Ovary (tissue), 9 donors: ENCODE measurements around the gene CHML. TPM values are rescaled to one million over a fixed set of nuclear protein-coding genes. Genes with fewer than 3 reads are reported as not detected.
"Not testable (repeated sequence)": the region's sequence is repeated elsewhere in the genome, so short reads cannot be mapped to it uniquely, and the experiment has no call there.

Experiments used
- DNase-seq, 5 donors: peaks; one replicate each; pipeline ENCODE4 v3.0.0-alpha.2; 2019 to 2020
- H3K27ac ChIP-seq, 2 donors: fragments of 200-600 bp; one replicate each; pipeline versions ENCODE4 v1.5.1 to v1.8.0; 2019 to 2022
- H3K27me3 ChIP-seq: fragments of 200-600 bp; one replicate; pipeline ENCODE4 v1.8.0; 2022
- H3K36me3 ChIP-seq: fragments of 200-600 bp; sonication (generic); one replicate; pipeline ENCODE4 v1.5.1; 2019
- H3K4me1 ChIP-seq: one replicate; pipeline ENCODE4 v1.8.1; 2013; ENCODE audit warnings: mild to moderate bottlenecking, moderate library complexity; ENCODE audit not compliant: insufficient read depth
- H3K4me3 ChIP-seq: fragments of 200-600 bp; sonication (generic); one replicate; pipeline ENCODE4 v1.5.1; 2017
- H3K9me3 ChIP-seq, 2 donors: fragments of 200-600 bp in 1 of 2; sonication (generic) in 1 of 2; one replicate each; pipeline versions ENCODE4 v1.5.1 to v1.8.1; 2013 to 2019; ENCODE audit warnings: mild to moderate bottlenecking in 1 of 2, moderate library complexity in 1 of 2
- CTCF ChIP-seq, 3 donors: fragments of 450-650 bp in 2 of 3; fragments of 200-600 bp in 1 of 3; IDR thresholded peaks; one replicate each; pipeline versions ENCODE4 v1.5.1 to v1.8.0; 2016 to 2022; ENCODE audit warnings: antibody characterized with exemption in 3 of 3, mild to moderate bottlenecking in 1 of 3
- EP300 ChIP-seq: sonication (generic); formaldehyde crosslinking; IDR thresholded peaks from one replicate; pipeline ENCODE4 v1.6.1; 2017; ENCODE audit warnings: antibody characterized with exemption
- POLR2A ChIP-seq: fragments of 450-650 bp; IDR thresholded peaks from one replicate; pipeline ENCODE4 v1.6.1; 2017; ENCODE audit warnings: antibody characterized with exemption, mild to moderate bottlenecking, moderate library complexity
- WGBS, 3 donors: extraction: QIAGEN DNeasy Blood & Tissue Kit in 1 of 3; methylation state at CpG; one replicate each; pipeline versions ENCODE4 v1.1.5 to v1.1.7; 2013 to 2017; 5-methylcytosine and 5-hydroxymethylcytosine counted together
- intact Hi-C, 4 donors: fragments of 100-400 bp; cut with DNase I; formaldehyde crosslinking; loops; one replicate each; pipeline versions ENCODE4 v1.11.0 to v1.15.1; 2022 to 2023
- polyA plus RNA-seq, 2 donors: library from polyadenylated mRNA; stranded (reverse); fragments of 200-250 nt in 1 of 2; fragments of 350-450 nt in 1 of 2; fragmentation: Illumina TruSeq in 1 of 2; extraction: RNeasy Lipid Tissue Mini Kit (QIAGEN cat#74804) in 1 of 2; gene quantifications; one replicate each; pipeline ENCODE4 v1.2.3, GENCODE V29; 2013 to 2014
- total RNA-seq, 7 donors: library from RNA; depleted of rRNA in 2 of 7; stranded (reverse); fragments of >200 nt in 2 of 7; fragmentation: NEBNext Ultra II Directional in 3 of 7; extraction: Animal tissue kit (Norgen Biotek cat#: 25700) in 3 of 7; gene quantifications; one replicate each; pipeline versions ENCODE4 v1.1.0 to v1.2.4, GENCODE V29; 2016 to 2023
- donor health status: DM: no; HTN: no; CAD: no; lungs with moderate emphysema.
- donor health status: DM: no; HTN: no; CAD: no.
- donor health status: Bipolar disorder and iron deficiency.
- donor health status: DM: yes; HTN: yes; CAD: no.
- donor health status: DM: no; HTN: no; CAD: no.
- donor health status: DM: yes; HTN: yes; CAD: no.

CHML gene
- total and polyA plus RNA-seq, 9 donors, result 5.3 to 25.1 (median 11.0) TPM

GRCh38 chr1:241674805-241675384 is 34.7 kb upstream of the CHML start:
- intact Hi-C loops, result no loop called here
- Histone ChIP-seq H3K36me3 (no peaks in the 10 kb centered on the region), H3K9me3 (no peaks in the 10 kb centered on the region), H3K4me3 (no peak overlapping the region), H3K27me3 (no peaks in the 10 kb centered on the region), H3K27ac (no peak overlapping the region), H3K4me1 (no peaks in the 10 kb centered on the region)
- 97 to 100% (median 99%) methylated on average over 1 of the region's 1 CpG for WGBS, 3 donors
- no peak for DNase-seq
- TF ChIP-seq POLR2A (no peak), CTCF (IDR thresholded peaks at IDR 0.05) (no peak), EP300 (no peak)

- 73 to 85% (median 82%) methylated on average over 1 of the region's 1 CpG for WGBS, 3 donors
- intact Hi-C loops, result no loop called here
- DNase-seq, result no peak
- Histone ChIP-seq H3K9me3 (no peaks in the 10 kb centered on the region), H3K36me3 (no peaks in the 10 kb centered on the region), H3K4me1 (no peaks in the 10 kb centered on the region), H3K27ac (no peak overlapping the region), H3K4me3 (no peak overlapping the region), H3K27me3 (no peaks in the 10 kb centered on the region)
- TF ChIP-seq POLR2A (no peak), CTCF (IDR thresholded peaks at IDR 0.05) (no peak), EP300 (no peak)
These were observed 32.1 kb upstream of the CHML start for GRCh38 chr1:241672301-241672700.

GRCh38 chr1:241666419-241666818 is 26.2 kb upstream of the CHML start:
- Histone ChIP-seq H3K9me3 (no peaks in the 10 kb centered on the region), H3K4me1 (no peaks in the 10 kb centered on the region), H3K36me3 (no peaks in the 10 kb centered on the region), H3K4me3 (no peak overlapping the region), H3K27ac (no peak overlapping the region), H3K27me3 (no peaks in the 10 kb centered on the region)
- intact Hi-C loops, result no loop called here
- no peak for TF ChIP-seq POLR2A
- no peak for TF ChIP-seq CTCF (IDR thresholded peaks at IDR 0.05)
- no peak for TF ChIP-seq EP300
- DNase-seq, result no peak
- WGBS, 3 donors, result 91 to 92% (median 92%) methylated on average over 3 of the region's 3 CpGs

- Histone ChIP-seq H3K36me3 (no peaks in the 10 kb centered on the region), H3K27me3 (no peaks in the 10 kb centered on the region), H3K4me3 (no peak overlapping the region), H3K27ac (no peak overlapping the region), H3K9me3 (no peaks in the 10 kb centered on the region), H3K4me1 (no peaks in the 10 kb centered on the region)
- TF ChIP-seq CTCF (IDR thresholded peaks at IDR 0.05) (no peak), POLR2A (no peak), EP300 (no peak)
- intact Hi-C loops, result no loop called here
- DNase-seq, result no peak
- WGBS, 3 donors, result 89 to 93% (median 91%) methylated on average over 5 of the region's 5 CpGs
These were observed 20.3 kb upstream of the CHML start for GRCh38 chr1:241660424-241660972.

GRCh38 chr1:241659016-241659415 is 18.8 kb upstream of the CHML start:
- H3K27ac ChIP-seq, H3K4me1 ChIP-seq, DNase-seq, intact Hi-C loops, H3K36me3 ChIP-seq, H3K9me3 ChIP-seq, H3K27me3 ChIP-seq, H3K4me3 ChIP-seq: not testable (repeated sequence)
- 85 to 98% (median 88%) methylated on average over 2 of the region's 2 CpGs for WGBS, 3 donors
